ENCODE results near the gene ZBTB17.

DNA sequence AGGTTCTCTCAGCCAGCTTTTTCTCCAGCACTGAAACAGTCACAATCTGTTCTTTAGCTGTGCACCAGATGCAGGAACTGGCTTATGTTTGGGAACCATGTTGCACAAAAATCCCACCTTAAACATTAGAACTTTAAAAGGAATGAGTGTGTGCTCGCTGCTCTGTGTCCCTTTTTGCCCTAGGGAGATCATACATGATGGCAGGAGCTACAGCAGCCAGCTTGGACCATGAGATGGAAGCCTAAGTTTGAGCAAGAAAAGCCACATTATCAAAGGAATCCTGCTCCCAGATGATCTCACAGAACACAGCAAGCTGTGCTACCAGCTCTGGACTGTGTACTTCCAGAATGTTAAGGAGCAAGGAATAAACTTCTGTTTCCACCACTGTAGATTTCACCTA, 3.5 kb downstream of the ZBTB17 start:
- TF ChIP-seq, protein P1, sequence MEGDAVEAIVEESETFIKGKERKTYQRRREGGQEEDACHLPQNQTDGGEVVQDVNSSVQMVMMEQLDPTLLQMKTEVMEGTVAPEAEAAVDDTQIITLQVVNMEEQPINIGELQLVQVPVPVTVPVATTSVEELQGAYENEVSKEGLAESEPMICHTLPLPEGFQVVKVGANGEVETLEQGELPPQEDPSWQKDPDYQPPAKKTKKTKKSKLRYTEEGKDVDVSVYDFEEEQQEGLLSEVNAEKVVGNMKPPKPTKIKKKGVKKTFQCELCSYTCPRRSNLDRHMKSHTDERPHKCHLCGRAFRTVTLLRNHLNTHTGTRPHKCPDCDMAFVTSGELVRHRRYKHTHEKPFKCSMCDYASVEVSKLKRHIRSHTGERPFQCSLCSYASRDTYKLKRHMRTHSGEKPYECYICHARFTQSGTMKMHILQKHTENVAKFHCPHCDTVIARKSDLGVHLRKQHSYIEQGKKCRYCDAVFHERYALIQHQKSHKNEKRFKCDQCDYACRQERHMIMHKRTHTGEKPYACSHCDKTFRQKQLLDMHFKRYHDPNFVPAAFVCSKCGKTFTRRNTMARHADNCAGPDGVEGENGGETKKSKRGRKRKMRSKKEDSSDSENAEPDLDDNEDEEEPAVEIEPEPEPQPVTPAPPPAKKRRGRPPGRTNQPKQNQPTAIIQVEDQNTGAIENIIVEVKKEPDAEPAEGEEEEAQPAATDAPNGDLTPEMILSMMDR (IDR thresholded peaks at IDR 0.05): no peak
- TF ChIP-seq POLR2A (IDR thresholded peaks at IDR 0.05): no peak

All from transverse colon (tissue), 3 donors.